ENCODE measurements around the gene CCDC180. TPM values are rescaled to one million over a fixed set of nuclear protein-coding genes. Genes with fewer than 3 reads are reported as not detected.

The CCDC180 gene
- total and polyA plus RNA-seq, 9 of the 15 experiments (the other 6 are each of a cell fraction or from before 2014, with no cell fraction given): 0.56 to 4.2 (median 2.5) TPM

DNA sequence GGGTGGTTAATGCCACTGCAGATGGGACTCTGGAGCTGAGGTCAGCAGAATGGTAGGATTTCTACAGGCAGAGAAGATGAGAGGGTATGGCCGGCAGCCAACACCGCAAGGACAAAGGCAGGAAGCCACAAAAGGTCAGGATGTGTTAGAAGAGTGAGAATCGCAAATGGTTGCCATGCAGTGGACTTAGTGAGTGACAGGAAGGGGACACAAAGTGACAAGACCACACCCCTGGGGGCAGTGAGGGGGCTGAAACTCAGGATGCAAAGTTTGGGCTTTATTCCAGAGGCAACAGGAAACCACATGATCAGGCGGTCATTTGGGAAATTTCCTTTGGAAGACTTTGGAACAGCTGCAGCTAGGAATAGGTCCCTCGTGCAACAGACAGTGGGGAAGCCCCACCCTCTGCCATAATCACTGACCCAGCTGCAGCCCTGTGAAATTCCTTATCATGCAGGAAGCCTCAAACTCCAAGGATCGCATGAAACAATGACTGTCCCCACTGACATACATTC is 14.2 kb upstream of the CCDC180 start:
- H3K79me2 ChIP-seq (ENCODE audit: control insufficient read depth, insufficient read depth, low read length): no peaks in the 10 kb centered on the region
- no peaks in the 10 kb centered on the region for H3K27me3 ChIP-seq (ENCODE audit: control insufficient read depth in 2 of 2, insufficient read depth in 2 of 2, low read length in 2 of 2)
- no TSS peak for BruUV-seq (replicated peaks)
- H3K27ac ChIP-seq (ENCODE audit: extremely low read depth, low read depth, low read length): no peak overlapping the region
- intact Hi-C loops (cut with micrococcal nuclease): no loop called here
- POLR2A ChIA-PET: interaction anchor here (0.7 to 1.7 kb wide), 2 partner anchors 13 to 14 kb away, joined by 3 to 4 read pairs; no protein-coding TSS in a partner anchor
- FAIRE-seq (peak; percentile 59), DNase-seq (ENCODE audit: extremely low read depth in 1 of 4, low spot score in 3 of 4) (peak in 2 of 4 experiments; percentile 26 to 53), ATAC-seq (peak; percentile 72)
- no peaks in the 10 kb centered on the region for H3K9me3 ChIP-seq (replicated peaks; ENCODE audit: control insufficient read depth, insufficient read depth, low read depth, low read length)
- CTCF ChIA-PET (ENCODE audit: low intra/inter-chr PET ratio): no interaction called here
- H3K36me3 ChIP-seq (ENCODE audit: control insufficient read depth, insufficient read depth, low read length): peaks cover 16% of the 10 kb centered on the region; the same call in 1 of the 3 replicates
- H3K4me2 ChIP-seq (ENCODE audit: insufficient read depth, low read length): peak overlapping the region; percentile 33; the same call in 1 of the 2 replicates
- no peaks in the 10 kb centered on the region for H3K9me1 ChIP-seq (ENCODE audit: control insufficient read depth, insufficient read depth, low read length)
- H3K4me3 ChIP-seq: no peak overlapping the region
- WGBS (ENCODE audit: insufficient coverage, low coverage, missing lambda C conversion rate): 10% methylated on average over 5 of the region's 6 CpGs
- H3K9ac ChIP-seq (ENCODE audit: insufficient read depth in 1 of 2, low read depth in 2 of 2, low read length in 2 of 2): no peak overlapping the region
- H2AFZ ChIP-seq (ENCODE audit: low read depth, low read length): no peak overlapping the region
- H4K20me1 ChIP-seq (replicated peaks; ENCODE audit: control insufficient read depth, insufficient read depth, low read length): no peaks in the 10 kb centered on the region
- H3K4me1 ChIP-seq (replicated peaks in 1 of 2; ENCODE audit: control insufficient read depth in 2 of 2, insufficient read depth in 2 of 2, low read length in 2 of 2): peaks cover 4 to 9% of the 10 kb centered on the region in 2 experiments; a peak in 3 of 5 replicates
- in situ Hi-C loops (cut with MboI): no loop called here
- TF ChIP-seq TAF15 (IDR thresholded peaks at IDR 0.05; ENCODE audit: low read depth, low read length) (no peak), ESRRA (IDR thresholded peaks at IDR 0.05; ENCODE audit: borderline replicate concordance, low read depth) (peak; percentile 71), RB1 (IDR thresholded peaks at IDR 0.05; ENCODE audit: low read depth) (no peak), GABPB2 (CRISPR knock-in tag; conservative IDR thresholded peaks at IDR 0.05) (no peak), SP1 (CRISPR knock-in tag; IDR thresholded peaks at IDR 0.05) (no peak), L3MBTL2 (IDR thresholded peaks at IDR 0.05) (peak; percentile 50; the same call in 1 of the 2 replicates), SMARCB1 (IDR thresholded peaks at IDR 0.05; ENCODE audit: insufficient read length, low read depth) (no peak), GABPA (tag; conservative IDR thresholded peaks at IDR 0.05; ENCODE audit: low read depth) (0 out of 2 replicates have a peak, but pooled peaks have one; percentile 20), ZNF3 (CRISPR knock-in tag; IDR thresholded peaks at IDR 0.05) (no peak), TCF3 (CRISPR knock-in tag; IDR thresholded peaks at IDR 0.05) (no peak)
- TF ChIP-seq, protein P1, sequence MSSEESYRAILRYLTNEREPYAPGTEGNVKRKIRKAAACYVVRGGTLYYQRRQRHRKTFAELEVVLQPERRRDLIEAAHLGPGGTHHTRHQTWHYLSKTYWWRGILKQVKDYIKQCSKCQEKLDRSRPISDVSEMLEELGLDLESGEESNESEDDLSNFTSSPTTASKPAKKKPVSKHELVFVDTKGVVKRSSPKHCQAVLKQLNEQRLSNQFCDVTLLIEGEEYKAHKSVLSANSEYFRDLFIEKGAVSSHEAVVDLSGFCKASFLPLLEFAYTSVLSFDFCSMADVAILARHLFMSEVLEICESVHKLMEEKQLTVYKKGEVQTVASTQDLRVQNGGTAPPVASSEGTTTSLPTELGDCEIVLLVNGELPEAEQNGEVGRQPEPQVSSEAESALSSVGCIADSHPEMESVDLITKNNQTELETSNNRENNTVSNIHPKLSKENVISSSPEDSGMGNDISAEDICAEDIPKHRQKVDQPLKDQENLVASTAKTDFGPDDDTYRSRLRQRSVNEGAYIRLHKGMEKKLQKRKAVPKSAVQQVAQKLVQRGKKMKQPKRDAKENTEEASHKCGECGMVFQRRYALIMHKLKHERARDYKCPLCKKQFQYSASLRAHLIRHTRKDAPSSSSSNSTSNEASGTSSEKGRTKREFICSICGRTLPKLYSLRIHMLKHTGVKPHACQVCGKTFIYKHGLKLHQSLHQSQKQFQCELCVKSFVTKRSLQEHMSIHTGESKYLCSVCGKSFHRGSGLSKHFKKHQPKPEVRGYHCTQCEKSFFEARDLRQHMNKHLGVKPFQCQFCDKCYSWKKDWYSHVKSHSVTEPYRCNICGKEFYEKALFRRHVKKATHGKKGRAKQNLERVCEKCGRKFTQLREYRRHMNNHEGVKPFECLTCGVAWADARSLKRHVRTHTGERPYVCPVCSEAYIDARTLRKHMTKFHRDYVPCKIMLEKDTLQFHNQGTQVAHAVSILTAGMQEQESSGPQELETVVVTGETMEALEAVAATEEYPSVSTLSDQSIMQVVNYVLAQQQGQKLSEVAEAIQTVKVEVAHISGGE (CRISPR knock-in tag; IDR thresholded peaks at IDR 0.05): no peak
- TF ChIP-seq, protein P2, sequence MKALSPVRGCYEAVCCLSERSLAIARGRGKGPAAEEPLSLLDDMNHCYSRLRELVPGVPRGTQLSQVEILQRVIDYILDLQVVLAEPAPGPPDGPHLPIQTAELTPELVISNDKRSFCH (CRISPR knock-in tag; IDR thresholded peaks at IDR 0.05): no peak
- TF ChIP-seq, protein P2 (tag; IDR thresholded peaks at IDR 0.05): peak; percentile 80
- TF ChIP-seq, protein P3, sequence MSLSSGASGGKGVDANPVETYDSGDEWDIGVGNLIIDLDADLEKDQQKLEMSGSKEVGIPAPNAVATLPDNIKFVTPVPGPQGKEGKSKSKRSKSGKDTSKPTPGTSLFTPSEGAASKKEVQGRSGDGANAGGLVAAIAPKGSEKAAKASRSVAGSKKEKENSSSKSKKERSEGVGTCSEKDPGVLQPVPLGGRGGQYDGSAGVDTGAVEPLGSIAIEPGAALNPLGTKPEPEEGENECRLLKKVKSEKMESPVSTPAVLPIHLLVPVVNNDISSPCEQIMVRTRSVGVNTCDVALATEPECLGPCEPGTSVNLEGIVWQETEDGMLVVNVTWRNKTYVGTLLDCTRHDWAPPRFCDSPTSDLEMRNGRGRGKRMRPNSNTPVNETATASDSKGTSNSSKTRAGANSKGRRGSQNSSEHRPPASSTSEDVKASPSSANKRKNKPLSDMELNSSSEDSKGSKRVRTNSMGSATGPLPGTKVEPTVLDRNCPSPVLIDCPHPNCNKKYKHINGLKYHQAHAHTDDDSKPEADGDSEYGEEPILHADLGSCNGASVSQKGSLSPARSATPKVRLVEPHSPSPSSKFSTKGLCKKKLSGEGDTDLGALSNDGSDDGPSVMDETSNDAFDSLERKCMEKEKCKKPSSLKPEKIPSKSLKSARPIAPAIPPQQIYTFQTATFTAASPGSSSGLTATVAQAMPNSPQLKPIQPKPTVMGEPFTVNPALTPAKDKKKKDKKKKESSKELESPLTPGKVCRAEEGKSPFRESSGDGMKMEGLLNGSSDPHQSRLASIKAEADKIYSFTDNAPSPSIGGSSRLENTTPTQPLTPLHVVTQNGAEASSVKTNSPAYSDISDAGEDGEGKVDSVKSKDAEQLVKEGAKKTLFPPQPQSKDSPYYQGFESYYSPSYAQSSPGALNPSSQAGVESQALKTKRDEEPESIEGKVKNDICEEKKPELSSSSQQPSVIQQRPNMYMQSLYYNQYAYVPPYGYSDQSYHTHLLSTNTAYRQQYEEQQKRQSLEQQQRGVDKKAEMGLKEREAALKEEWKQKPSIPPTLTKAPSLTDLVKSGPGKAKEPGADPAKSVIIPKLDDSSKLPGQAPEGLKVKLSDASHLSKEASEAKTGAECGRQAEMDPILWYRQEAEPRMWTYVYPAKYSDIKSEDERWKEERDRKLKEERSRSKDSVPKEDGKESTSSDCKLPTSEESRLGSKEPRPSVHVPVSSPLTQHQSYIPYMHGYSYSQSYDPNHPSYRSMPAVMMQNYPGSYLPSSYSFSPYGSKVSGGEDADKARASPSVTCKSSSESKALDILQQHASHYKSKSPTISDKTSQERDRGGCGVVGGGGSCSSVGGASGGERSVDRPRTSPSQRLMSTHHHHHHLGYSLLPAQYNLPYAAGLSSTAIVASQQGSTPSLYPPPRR (CRISPR knock-in tag; IDR thresholded peaks at IDR 0.05; ENCODE audit: borderline replicate concordance): no peak

Data from K562 (cell line).